CD4-positive, CD25-positive, alpha-beta regulatory T cell (primary cell): ENCODE data around the gene CEP250. TPM values are rescaled to one million over a fixed set of nuclear protein-coding genes. Genes with fewer than 3 reads are reported as not detected.

Experiments
- ATAC-seq, 2 donors: fragments of 150-1000 bp; cut with Tn5 transposase; one replicate each; pipeline ENCODE4 v1.10.0; 2021; ENCODE audit warnings: low read depth in 2 of 2, moderate number of reproducible peaks in 2 of 2, moderate library complexity in 1 of 2
- DNase-seq, 3 donors: peaks; one replicate each; pipeline versions ENCODE4 v3.0.0 to v3.0.0-alpha.2; 2012 to 2022; ENCODE audit warnings: mixed read lengths in 1 of 3
- H3K27ac ChIP-seq: one replicate; pipeline ENCODE4 v1.7.0; 2013; ENCODE audit warnings: mild to moderate bottlenecking, low read length; ENCODE audit not compliant: insufficient read depth, poor library complexity, severe bottlenecking
- H3K27me3 ChIP-seq: one replicate; pipeline ENCODE4 v1.7.0; 2013; ENCODE audit warnings: low read length; ENCODE audit not compliant: control insufficient read depth, insufficient read depth
- H3K36me3 ChIP-seq: one replicate; pipeline ENCODE4 v1.7.0; 2013; ENCODE audit warnings: mild to moderate bottlenecking, low read length, moderate library complexity; ENCODE audit not compliant: control insufficient read depth, insufficient read depth
- H3K4me1 ChIP-seq: 2 replicates; pipeline ENCODE4 v1.7.0; 2013; ENCODE audit warnings: mild to moderate bottlenecking, low read length; ENCODE audit not compliant: insufficient read depth, control insufficient read depth, poor library complexity, severe bottlenecking
- H3K4me3 ChIP-seq: one replicate; pipeline ENCODE4 v1.7.0; 2013; ENCODE audit warnings: low read depth, mild to moderate bottlenecking, low read length, moderate library complexity
- H3K9me3 ChIP-seq, 2 experiments: 1 replicate in 1 of 2; 2 replicates in 1 of 2; pipeline ENCODE4 v1.7.0; 2013; ENCODE audit warnings: low read length in 2 of 2, mild to moderate bottlenecking in 1 of 2, moderate library complexity in 1 of 2; ENCODE audit not compliant: control insufficient read depth in 2 of 2
- H3K27ac Mint-ChIP-seq, 3 donors: one replicate each; pipeline ENCODE4 v1.8.0; 2020 to 2022; ENCODE audit warnings: mild to moderate bottlenecking in 3 of 3, mixed read lengths in 3 of 3, moderate library complexity in 2 of 3
- H3K27me3 Mint-ChIP-seq: one replicate; pipeline ENCODE4 v1.8.0; 2022; ENCODE audit warnings: mild to moderate bottlenecking, mixed read lengths
- H3K36me3 Mint-ChIP-seq: one replicate; pipeline ENCODE4 v1.8.0; 2020; ENCODE audit warnings: mixed read lengths
- H3K4me1 Mint-ChIP-seq, 4 donors: one replicate each; pipeline ENCODE4 v1.8.0; 2020 to 2022; ENCODE audit warnings: mixed read lengths in 4 of 4, mild to moderate bottlenecking in 1 of 4
- H3K4me3 Mint-ChIP-seq, 4 donors: one replicate each; pipeline ENCODE4 v1.8.0; 2020 to 2022; ENCODE audit warnings: mild to moderate bottlenecking in 4 of 4, mixed read lengths in 4 of 4, moderate library complexity in 3 of 4
- H3K9me3 Mint-ChIP-seq, 7 donors: one replicate each; pipeline ENCODE4 v1.8.0; 2020 to 2022; ENCODE audit warnings: mixed read lengths in 7 of 7, mild to moderate bottlenecking in 3 of 7, moderate library complexity in 2 of 7
- polyA plus RNA-seq, 4 donors: library from polyadenylated mRNA; unstranded; fragments of 300-500 nt; fragmentation: Illumina TruSeq; gene quantifications; one replicate each; pipeline ENCODE4 v1.2.3, GENCODE V29; 2021
- total RNA-seq: library from RNA; stranded (reverse); gene quantifications from one replicate; pipeline ENCODE4 v1.2.3, GENCODE V29; 2022

Gene CEP250
- total and polyA plus RNA-seq, 5 donors from 2014 or later: 4.7 to 64.1 (median 4.9) TPM

DNA sequence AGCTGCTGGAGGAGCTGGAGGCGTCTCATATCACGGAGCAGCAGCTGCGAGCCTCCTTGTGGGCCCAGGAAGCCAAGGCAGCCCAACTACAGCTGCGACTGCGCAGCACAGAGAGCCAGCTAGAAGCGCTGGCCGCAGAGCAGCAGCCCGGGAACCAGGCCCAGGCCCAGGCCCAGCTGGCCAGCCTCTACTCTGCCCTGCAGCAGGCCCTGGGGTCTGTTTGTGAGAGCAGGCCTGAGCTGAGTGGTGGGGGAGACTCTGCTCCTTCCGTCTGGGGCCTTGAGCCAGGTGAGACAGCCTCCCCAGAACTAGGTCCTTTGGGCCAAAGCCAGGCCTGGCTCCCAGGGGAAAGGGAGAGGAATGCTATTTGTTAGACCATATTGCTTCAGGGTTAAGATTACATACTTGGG, 42.4 kb downstream of the CEP250 start:
- Histone ChIP-seq H3K9me3 (no peaks in the 10 kb centered on the region), H3K4me3 (no peak overlapping the region), H3K27ac (no peak overlapping the region), H3K27me3 (no peaks in the 10 kb centered on the region), H3K4me1 (peaks cover 6% of the 10 kb centered on the region), H3K36me3 (peaks cover 95% of the 10 kb centered on the region)
- H3K36me3 Mint-ChIP-seq: peaks cover 60% of the 10 kb centered on the region
- no peak for DNase-seq
- H3K9me3 Mint-ChIP-seq: no peaks in the 10 kb centered on the region
- peaks cover 8 to 29% (median 16%) of the 10 kb centered on the region in 4 donors for H3K4me1 Mint-ChIP-seq
- no peaks in the 10 kb centered on the region for H3K27me3 Mint-ChIP-seq
- H3K4me3 Mint-ChIP-seq: no peak overlapping the region
- ATAC-seq: no peak
- no peak overlapping the region for H3K27ac Mint-ChIP-seq

DNA sequence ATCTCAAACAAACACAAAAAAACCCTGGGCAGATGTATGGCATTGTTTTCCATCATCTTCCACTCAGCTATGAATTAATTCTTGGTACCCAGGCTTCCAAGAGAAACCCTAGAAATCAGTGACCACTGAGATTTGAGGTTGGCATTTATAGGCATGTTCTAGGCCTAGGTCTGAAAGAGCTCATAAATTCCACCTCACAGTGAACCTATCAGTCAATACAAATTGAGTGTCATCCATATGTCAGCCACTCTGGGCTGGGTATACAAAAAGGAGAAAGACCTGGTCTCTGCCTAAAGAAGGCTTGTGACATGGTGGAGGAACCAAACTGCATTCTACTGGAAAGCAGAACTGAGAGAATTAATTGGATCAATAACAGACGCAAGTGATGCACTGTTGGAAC, 43.9 kb downstream of the CEP250 start:
- H3K4me3 ChIP-seq: no peak overlapping the region
- no peak overlapping the region for H3K27ac ChIP-seq
- no peaks in the 10 kb centered on the region for H3K9me3 Mint-ChIP-seq
- peak overlapping the region in 1 of 4 donors; percentile 15 for H3K4me3 Mint-ChIP-seq
- H3K36me3 ChIP-seq: peaks cover 96% of the 10 kb centered on the region
- H3K4me1 Mint-ChIP-seq: peaks cover 10 to 22% (median 15%) of the 10 kb centered on the region in 4 donors
- H3K27me3 Mint-ChIP-seq: no peaks in the 10 kb centered on the region
- H3K27ac Mint-ChIP-seq: peak overlapping the region in 1 of 3 donors; percentile 66
- H3K9me3 ChIP-seq: no peaks in the 10 kb centered on the region
- no peaks in the 10 kb centered on the region for H3K27me3 ChIP-seq
- DNase-seq (no peak), ATAC-seq (no peak)
- H3K36me3 Mint-ChIP-seq: peaks cover 62% of the 10 kb centered on the region
- no peaks in the 10 kb centered on the region for H3K4me1 ChIP-seq

GRCh38 chr20:35502352-35502751, 47.0 kb downstream of the CEP250 start:
- H3K27ac Mint-ChIP-seq: peak overlapping the region in 2 of 3 donors; percentile 64 to 67
- peaks cover 5 to 33% (median 31%) of the 10 kb centered on the region in 4 donors for H3K4me1 Mint-ChIP-seq
- Histone ChIP-seq H3K4me3 (no peak overlapping the region), H3K27ac (no peak overlapping the region), H3K4me1 (peaks cover 8% of the 10 kb centered on the region), H3K27me3 (no peaks in the 10 kb centered on the region), H3K36me3 (peaks cover 94% of the 10 kb centered on the region), H3K9me3 (no peaks in the 10 kb centered on the region)
- no peaks in the 10 kb centered on the region for H3K27me3 Mint-ChIP-seq
- DNase-seq (no peak), ATAC-seq (no peak)
- no peaks in the 10 kb centered on the region for H3K9me3 Mint-ChIP-seq
- no peak overlapping the region for H3K4me3 Mint-ChIP-seq
- H3K36me3 Mint-ChIP-seq: peaks cover 69% of the 10 kb centered on the region

DNA sequence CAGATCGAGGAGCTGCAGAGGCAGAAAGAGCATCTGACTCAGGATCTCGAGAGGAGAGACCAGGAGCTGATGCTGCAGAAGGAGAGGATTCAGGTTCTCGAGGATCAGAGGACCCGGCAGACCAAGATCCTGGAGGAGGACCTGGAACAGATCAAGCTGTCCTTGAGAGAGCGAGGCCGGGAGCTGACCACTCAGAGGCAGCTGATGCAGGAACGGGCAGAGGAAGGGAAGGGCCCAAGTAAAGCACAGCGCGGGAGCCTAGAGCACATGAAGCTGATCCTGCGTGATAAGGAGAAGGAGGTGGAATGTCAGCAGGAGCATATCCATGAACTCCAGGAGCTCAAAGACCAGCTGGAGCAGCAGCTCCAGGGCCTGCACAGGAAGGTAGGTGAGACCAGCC, 47.9 kb downstream of the CEP250 start:
- Histone ChIP-seq H3K9me3 (no peaks in the 10 kb centered on the region), H3K4me3 (no peak overlapping the region), H3K36me3 (peaks cover 94% of the 10 kb centered on the region), H3K27ac (no peak overlapping the region), H3K4me1 (peaks cover 8% of the 10 kb centered on the region), H3K27me3 (no peaks in the 10 kb centered on the region)
- ATAC-seq (no peak), DNase-seq (no peak)
- Mint-ChIP-seq H3K36me3 (peaks cover 69% of the 10 kb centered on the region), H3K9me3 (no peaks in the 10 kb centered on the region), H3K4me1 (peaks cover 5 to 33% (median 31%) of the 10 kb centered on the region in 4 donors), H3K4me3 (no peak overlapping the region), H3K27ac (peak overlapping the region; percentile 28 to 65 (median 64)), H3K27me3 (no peaks in the 10 kb centered on the region)

DNA sequence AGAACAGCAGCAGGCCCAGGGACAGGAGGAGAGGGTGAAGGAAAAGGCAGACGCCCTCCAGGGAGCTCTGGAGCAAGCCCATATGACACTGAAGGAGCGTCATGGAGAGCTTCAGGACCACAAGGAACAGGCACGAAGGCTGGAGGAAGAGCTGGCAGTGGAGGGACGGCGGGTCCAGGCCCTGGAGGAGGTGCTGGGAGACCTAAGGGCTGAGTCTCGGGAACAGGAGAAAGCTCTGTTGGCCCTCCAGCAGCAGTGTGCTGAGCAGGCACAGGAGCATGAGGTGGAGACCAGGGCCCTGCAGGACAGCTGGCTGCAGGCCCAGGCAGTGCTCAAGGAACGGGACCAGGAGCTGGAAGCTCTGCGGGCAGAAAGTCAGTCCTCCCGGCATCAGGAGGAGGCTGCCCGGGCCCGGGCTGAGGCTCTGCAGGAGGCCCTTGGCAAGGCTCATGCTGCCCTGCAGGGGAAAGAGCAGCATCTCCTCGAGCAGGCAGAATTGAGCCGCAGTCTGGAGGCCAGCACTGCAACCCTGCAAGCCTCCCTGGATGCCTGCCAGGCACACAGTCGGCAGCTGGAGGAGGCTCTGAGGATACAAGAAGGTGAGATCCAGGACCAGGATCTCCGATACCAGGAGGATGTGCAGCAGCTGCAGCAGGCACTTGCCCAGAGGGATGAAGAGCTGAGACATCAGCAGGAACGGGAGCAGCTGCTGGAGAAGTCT, 48.6 kb downstream of the CEP250 start:
- H3K4me1 ChIP-seq: peaks cover 8% of the 10 kb centered on the region
- H3K27ac ChIP-seq: no peak overlapping the region
- H3K9me3 Mint-ChIP-seq: no peaks in the 10 kb centered on the region
- H3K27ac Mint-ChIP-seq: peak overlapping the region; percentile 64 to 78 (median 67)
- peaks cover 94% of the 10 kb centered on the region for H3K36me3 ChIP-seq
- ATAC-seq: no peak
- H3K9me3 ChIP-seq: no peaks in the 10 kb centered on the region
- H3K4me3 Mint-ChIP-seq: no peak overlapping the region
- peaks cover 5 to 33% (median 31%) of the 10 kb centered on the region in 4 donors for H3K4me1 Mint-ChIP-seq
- no peak overlapping the region for H3K4me3 ChIP-seq
- H3K27me3 Mint-ChIP-seq: no peaks in the 10 kb centered on the region
- no peaks in the 10 kb centered on the region for H3K27me3 ChIP-seq
- DNase-seq: no peak
- peaks cover 77% of the 10 kb centered on the region for H3K36me3 Mint-ChIP-seq

- H3K36me3 ChIP-seq: peaks cover 94% of the 10 kb centered on the region
- no peak for ATAC-seq
- H3K27me3 Mint-ChIP-seq: no peaks in the 10 kb centered on the region
- H3K27me3 ChIP-seq: no peaks in the 10 kb centered on the region
- H3K4me1 ChIP-seq: peaks cover 8% of the 10 kb centered on the region
- no peak overlapping the region for H3K27ac ChIP-seq
- no peak for DNase-seq
- no peak overlapping the region for H3K4me3 ChIP-seq
- peak overlapping the region in 2 of 4 donors; percentile 38 to 54 for H3K4me3 Mint-ChIP-seq
- H3K27ac Mint-ChIP-seq: peak overlapping the region in 1 of 3 donors; percentile 67
- H3K9me3 ChIP-seq: no peaks in the 10 kb centered on the region
- H3K9me3 Mint-ChIP-seq: no peaks in the 10 kb centered on the region
- peaks cover 5 to 33% (median 28%) of the 10 kb centered on the region in 4 donors for H3K4me1 Mint-ChIP-seq
- peaks cover 74% of the 10 kb centered on the region for H3K36me3 Mint-ChIP-seq
Measured at GRCh38 chr20:35504751-35505150, 49.4 kb downstream of the CEP250 start.

DNA sequence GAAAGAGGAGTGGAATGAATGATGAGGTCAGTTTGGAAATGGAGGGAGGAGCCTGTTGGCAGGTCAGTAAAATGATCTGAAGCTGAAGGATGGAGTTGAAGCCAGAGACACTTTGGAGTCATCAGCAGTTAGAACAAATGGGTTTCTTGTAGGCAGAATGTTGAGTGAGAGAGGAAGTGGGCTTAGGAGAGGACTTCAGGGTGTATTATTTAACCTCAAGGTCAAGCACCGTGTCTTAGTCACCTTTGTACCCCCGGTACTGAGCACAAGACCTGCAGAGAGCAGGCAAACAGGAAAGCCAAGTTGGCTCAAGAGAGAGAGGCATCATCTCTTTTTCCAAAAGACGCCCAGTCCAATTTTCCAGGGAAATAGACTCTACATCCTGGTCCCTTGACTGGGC, 50.8 kb downstream of the CEP250 start:
- Histone ChIP-seq H3K27ac (no peak overlapping the region), H3K27me3 (no peaks in the 10 kb centered on the region), H3K36me3 (peaks cover 96% of the 10 kb centered on the region), H3K4me1 (peaks cover 8% of the 10 kb centered on the region), H3K9me3 (no peaks in the 10 kb centered on the region), H3K4me3 (no peak overlapping the region)
- ATAC-seq (no peak), DNase-seq (no peak)
- Mint-ChIP-seq H3K4me1 (peaks cover 0 to 33% (median 27%) of the 10 kb centered on the region in 4 donors), H3K27me3 (no peaks in the 10 kb centered on the region), H3K4me3 (peak overlapping the region in 1 of 4 donors; percentile 22), H3K9me3 (no peaks in the 10 kb centered on the region), H3K27ac (peak overlapping the region; percentile 34 to 93 (median 85)), H3K36me3 (peaks cover 69% of the 10 kb centered on the region)
